NT2/D1 (cell line): Measurements from ENCODE around the gene DMD.

Experiments
- YY1 ChIP-seq: IDR thresholded peaks from 2 replicates; pipeline ENCODE4 v1.6.1; 2011; ENCODE audit not compliant: insufficient read length, insufficient read depth
- ZNF274 ChIP-seq: IDR thresholded peaks from 2 replicates; pipeline ENCODE4 v1.6.1; 2011; ENCODE audit warnings: mild to moderate bottlenecking, low read depth, low read length

- TF ChIP-seq ZNF274 (no peak), YY1 (no peak)
Measured at GRCh38 chrX:31178769-31179125, 2032.6 kb downstream of the DMD start.
